Measurements from ENCODE around the gene CDH26.

Gene CDH26

DNA sequence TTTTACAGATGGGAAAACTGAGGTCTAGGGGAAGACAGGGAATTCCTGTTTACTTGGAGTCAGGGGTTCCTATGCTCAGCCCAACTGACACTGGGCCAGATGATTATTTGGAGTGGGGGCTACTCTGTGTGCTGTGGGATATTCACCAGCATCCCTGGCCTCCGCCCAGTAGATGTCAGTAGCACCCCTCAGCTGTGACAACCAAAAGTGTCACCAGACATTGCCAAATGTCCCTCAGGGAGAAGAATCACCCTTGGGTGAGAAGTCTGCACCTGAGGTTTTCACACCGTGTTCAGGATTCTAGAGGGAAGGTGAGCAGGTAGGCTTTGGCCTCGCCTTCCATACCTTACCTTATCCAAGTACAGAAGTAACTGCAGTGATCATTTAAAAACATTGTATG is 27.6 kb downstream of the CDH26 start:
- no peak for DNase-seq (ENCODE audit: low read depth)

DNA sequence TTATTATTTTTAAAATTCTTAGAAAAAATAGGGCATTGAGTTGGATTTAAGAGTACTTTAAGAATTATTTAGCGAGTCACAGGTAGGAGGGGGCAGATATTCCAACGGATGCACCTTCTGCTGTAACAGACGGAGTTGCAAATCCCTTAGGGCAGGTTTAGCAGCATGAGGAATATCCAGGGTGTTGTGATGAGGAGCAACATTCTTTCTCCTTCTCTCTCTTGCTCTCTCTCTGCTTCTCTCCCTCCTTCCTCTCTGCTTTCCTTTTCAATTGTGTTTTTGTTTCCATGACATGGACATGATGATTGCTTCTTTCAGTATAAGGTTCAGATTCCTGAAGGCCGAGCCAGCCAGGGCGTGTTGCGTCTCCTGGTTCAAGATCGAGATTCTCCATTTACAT is 28.9 kb downstream of the CDH26 start:
- DNase-seq (ENCODE audit: low read depth), result no peak

DNA sequence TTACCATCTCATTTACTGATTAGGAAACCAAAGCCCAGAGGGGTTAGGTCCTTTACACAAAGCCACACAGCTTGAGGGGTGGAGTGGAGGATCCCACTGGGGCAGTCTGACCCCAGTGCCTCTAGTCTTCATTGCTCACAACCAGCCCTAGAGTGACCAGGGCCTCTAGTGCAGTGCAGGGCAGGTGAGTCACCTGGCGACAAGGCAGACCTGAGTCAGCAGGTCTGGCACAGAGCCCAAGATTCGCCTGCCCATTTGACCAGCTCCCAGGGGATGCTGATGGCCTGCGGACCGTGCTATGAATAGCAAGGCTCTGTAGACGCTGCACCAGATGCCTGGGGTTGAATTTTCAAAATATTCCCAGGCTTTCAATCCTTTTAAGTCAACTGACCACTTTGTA is 29.9 kb downstream of the CDH26 start:
- no peak for DNase-seq (ENCODE audit: low read depth)

DNA sequence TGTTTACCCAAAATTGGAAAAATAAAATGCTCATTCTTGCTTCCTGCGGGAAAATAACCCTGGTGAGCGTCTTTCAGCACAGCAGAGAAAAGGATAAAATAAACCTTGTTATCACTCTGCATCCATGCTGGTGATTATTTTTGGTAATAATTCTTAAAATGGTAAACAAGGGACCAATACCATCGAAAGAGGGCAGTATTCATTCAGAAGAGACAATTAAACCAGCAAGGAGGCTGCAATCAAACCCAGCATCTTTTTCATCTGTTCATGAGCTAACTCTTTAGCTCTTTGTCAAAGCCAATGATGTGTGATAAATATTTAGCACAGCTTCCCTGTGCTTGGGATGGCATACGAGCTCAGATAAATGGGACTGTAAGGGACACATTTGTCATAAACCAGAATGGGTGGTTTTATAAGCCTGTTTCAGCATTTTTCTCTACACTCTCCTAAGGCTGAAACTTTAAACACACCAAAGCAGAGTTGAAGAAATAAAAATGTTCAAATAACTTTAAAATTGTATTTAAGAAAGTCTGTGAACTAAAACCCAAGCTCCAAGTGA is 34.4 kb downstream of the CDH26 start:
- DNase-seq (ENCODE audit: low read depth), result no peak

DNA sequence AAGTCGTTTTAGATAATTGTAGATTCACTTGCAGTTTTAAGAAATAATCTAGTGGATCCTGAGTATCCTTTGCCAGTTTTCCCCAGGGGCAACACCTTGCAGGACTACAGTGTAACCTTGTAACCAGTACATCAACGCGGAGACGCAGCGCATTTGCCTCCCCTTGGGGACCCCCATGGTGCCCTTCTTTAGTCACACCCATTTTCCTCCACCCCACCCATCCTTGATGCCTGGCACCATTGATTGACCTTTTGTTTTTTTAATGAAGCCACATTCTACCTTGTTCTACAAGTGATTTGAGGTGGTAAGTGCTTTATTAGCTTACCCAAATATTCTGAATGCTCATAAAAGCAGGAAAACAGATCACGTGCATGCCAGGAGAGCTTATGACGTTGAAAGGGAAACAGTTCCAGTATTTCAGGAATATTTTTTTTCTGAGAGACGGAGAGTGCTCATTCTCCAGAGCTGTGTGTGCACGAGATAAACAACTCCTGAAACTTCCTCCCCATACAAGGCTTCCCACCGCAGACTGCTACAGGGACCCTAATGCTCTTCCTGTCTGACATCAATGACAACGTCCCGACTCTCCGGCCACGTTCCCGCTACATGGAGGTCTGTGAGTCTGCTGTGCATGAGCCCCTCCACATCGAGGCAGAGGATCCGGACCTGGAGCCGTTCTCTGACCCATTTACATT is 35.7 kb downstream of the CDH26 start:
- no peak for DNase-seq (ENCODE audit: low read depth)

DNA sequence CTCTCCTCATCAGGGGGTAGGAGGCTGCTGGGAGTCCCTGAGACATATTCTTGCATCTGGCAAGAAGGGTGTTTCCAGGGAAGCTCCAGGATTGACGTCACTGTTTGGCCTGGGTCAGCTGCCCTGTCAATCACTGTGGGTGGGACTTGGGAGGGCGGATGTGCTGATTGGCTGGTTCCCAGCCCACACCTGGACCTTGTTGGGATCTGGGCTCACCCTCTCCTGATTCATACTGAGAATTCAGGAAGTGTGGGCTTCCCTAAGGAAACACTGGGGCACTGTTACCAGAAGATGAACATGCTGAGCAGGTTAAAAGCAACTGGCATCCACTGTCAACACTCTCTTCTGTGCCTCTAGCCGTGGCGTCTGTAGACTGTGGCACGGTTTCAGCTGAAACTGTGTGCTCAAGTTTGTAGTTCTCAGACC is 36.5 kb downstream of the CDH26 start:
- no peak for DNase-seq (ENCODE audit: low read depth)

DNA sequence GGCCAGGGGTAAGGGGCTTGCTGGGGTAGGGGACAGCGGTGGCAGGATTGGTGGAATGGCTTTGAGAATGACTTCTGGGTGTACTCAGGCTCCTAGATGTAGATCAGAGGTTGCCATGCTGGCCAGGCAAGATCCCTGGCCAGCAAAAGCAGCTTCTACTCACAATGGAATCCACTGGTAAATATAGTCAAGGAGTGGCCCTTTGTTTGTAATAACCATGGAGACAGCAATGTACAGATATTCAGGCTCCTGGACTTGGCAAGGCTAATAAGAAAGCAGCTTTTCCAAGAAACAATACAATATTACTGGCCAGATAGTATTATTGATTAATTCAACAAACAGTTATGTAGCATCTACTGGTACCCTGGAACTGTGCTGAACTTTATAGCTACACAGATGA is 37.9 kb downstream of the CDH26 start:
- no peak for DNase-seq (ENCODE audit: low read depth)

DNA sequence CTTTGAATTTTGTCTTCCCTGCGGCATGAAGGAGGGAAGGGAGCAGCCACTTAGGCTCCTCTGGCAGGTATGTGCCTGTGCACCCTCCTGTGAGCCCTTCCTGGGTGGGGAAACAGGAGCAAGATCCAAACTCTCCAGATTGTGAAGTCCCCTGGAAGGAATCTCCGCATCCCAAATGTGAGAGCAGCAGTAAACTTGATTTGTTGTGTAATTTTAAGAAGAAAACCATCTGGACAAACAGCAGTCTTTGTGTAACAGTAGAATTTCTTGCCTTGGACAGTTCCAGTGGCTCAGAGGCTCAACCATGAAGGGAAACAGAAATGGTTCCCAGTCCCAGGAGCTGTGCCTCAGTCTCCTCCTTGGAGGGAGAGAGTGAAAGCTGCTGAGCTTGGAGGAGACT is 39.7 kb downstream of the CDH26 start:
- no peak for DNase-seq (ENCODE audit: low read depth)

DNA sequence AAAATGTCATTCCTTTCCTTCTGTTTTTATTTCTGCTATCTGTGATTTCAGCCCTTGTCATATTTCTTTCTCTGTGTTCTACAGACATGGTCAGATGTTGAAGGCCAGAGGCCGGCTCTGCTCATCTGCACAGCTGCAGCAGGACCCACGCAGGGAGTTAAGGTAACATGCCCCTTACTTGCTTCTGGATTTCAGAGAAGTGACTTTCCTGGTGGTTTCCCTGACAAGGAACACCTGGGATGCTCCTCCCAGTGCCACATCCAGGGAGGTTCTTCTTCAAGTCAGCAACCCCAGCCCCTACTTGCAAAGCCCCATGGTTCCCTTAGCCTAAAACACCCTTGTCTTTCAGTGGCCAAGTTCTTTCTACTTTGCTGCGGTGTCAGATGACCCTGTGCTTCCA is 41.3 kb downstream of the CDH26 start:
- DNase-seq (ENCODE audit: low read depth), result no peak

DNA sequence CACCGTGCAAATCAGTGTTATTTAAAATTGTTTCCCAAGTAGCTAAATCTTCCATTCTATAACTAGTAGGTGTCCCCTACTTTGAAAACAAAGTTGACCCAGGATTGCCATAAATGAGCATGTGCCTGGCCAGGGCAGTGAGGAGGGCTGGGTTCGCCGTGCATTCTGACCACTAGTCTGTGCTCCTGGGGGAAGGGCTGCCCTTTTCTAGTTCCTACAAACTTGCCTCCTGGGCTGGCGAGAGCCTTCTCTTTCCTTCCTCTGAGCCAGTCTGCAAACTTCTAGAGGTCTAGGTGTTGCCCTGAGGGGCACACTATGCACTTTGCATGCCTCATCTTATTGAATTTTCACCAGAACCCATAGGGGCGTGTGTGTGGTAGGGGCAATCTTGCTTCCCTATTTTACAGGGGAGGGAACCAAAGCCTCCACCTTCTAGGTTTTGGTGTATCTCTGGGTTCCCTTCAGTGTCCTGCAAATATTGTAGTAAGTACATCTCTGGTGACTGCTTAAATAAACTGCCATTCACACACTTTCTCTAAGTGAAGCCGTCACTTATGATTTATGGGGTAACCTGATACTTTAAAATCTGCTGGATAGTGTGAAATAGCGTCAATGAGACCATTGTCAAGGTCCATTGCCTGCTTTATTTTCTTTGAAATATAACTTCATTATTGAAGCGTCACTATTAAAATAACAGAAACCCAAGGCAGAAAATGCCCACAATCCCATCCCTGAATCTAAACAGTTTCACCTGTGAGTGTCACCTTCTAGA is 42.2 kb downstream of the CDH26 start:
- no peak for DNase-seq (ENCODE audit: low read depth)

DNA sequence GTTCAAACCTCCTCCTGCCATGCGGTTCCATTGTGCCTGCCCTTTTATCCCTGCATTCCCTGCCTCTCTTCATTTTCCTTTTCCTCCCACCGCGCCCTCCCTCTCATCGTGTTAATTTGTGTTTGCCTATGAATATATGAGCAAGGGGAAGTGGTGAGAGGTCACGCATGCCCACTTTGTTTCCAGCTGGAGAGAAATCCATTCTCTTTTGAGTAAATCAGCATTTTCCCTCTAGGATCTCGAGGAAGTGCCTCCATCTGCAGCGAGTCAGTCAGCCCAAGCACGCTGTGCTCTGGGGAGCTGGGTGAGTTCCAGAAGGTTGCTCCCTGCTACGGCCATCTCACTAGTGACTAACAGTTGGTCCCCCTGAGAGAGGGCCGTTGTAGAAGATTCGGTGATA is 42.9 kb downstream of the CDH26 start:
- DNase-seq (ENCODE audit: low read depth), result no peak

DNA sequence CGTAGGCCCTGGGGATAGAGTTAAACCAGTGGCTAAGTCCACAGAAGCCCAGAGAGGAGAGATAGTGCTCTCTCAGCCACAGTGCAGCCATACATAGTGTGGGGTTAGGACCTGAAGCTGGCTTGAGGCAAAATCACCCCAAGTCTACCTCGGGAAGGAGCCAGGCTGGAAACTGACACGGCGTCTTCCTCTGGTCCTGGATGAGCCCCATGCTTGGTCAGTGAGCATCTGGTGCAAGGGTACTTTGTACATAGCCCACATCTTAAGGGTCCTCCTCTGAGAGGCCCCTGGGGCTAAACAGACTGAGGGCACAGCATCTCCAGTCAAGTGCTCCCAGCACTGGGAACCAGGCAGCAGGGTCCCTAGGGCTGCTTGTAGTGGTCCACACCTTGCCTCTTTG is 45.6 kb downstream of the CDH26 start:
- DNase-seq (ENCODE audit: low read depth), result no peak

DNA sequence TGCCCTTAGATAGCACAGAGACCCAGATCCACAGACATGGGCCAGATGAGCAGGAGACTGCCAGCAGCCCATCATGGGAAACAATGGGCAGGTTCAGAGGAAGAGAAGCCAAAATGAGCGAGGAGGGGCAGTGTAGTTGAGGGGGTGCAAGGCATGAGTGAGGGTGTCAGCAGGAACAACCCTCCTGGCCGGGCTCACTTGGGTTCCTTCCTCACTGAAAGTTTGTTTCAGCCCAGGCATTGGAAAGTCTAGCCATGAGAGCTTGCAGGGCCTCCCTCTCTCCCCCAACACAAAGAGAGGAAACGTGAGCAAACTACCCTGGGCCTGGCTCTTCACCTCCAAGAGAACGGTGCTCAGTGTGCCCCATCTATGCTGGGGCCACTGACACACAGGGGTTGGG is 48.0 kb downstream of the CDH26 start:
- no peak for DNase-seq (ENCODE audit: low read depth)

DNA sequence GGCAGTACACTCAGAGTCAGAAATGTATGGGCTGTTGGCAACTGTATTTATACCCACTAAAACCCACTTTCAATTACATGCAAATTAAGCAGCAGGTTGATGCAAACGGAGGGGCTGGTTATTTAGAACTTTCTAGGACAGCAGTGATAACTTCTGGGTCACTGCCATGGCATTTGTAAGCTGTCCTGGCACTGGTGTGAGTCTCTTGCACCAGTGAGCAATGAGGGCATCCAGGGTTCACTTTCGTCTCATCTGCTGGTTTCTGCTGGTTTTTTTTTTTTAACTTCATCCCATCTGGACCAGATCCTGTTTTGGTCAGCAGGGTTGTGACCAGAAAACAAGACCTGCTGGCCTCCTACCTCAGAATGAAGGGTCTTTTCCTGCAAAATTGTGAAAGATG is 49.2 kb downstream of the CDH26 start:
- no peak for DNase-seq (ENCODE audit: low read depth)

DNA sequence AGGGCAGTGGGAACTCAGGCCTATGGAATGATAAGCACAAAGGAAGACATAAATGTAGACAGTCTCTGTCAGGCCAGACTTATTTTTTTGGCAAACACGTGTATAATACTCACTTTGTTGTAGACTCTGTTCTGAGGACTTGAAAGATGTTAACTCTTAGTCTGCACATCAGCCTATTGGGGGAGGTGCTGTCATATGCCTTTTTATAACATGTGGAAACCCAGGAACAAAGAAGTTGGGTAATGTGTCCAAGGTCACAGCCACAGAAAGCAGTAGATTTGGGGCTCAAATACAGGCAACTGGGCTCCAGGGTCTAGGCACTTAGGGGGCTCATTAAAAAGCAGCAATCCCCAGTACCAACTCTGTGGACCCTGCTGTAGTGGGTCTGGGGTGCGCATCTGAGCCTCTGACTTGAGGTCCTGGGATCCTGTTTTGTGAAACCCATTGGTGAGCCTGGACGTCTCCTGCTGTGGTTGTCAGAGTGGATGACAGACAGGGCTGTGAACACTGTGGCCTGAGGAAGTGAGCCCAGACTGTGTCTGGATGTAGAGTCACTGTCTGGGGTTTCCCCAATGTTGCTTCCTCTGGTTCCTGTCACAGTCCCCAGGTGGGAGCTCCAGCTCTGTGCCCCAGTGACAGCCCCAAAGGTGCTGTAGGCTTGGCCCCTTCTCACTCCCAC is 50.0 kb downstream of the CDH26 start:
- no peak for DNase-seq (ENCODE audit: low read depth)

DNA sequence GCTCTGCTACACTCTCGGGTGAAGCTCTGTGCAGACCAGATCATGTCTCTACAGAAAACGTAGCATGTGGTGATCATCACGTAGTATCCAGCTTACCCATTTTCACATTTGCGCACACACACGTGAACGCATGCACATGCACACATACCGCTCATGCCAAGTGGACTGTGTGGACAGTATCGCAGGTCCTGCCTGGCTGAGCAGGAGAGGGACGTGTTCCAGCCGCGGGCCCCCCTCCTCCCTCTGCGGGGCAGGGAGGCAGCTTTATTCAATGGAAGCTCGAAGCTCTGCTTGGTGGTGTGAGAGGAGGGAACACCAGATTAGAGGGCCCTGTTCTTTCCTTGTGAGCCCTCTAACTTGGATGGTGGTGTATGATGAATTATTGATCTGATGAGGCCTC is 51.1 kb downstream of the CDH26 start:
- DNase-seq (ENCODE audit: low read depth), result no peak

DNA sequence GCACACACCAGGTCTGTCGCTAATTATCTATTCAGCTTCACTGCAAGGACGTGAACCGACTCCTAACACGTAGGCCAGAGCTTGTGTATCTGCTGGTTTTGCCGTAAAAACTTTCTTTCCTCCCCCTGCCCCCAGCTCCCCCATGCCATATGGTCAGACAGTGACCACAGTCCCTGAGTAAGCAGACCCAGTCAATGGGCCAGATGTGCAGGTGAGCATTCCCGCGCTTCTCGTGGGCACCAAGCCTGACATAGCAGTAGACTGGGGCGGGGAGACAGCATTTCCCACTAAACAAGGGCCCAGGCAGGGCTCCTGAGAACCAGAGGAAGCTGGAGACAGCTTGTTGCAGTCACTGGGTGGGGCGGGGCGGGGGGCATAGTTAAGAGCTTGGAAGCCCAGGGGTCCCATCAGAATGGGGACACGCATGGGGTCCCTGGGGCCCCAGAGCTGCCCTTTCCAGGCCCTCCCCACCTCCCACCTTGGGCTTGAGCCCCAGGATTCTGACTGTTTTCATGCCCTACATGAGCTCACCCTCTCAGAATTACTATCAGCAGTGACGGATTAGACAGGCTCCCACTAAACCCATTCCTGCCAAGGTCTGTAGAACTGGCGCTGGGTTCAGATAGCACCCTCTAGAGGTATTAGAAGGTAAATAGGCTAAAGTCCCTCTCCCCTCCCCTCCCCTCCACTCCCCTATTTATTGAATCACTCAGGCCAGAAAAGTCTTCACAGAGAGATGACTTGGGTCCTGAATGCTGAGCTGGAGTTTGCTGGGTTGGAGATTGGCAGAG is 51.8 kb downstream of the CDH26 start:
- no peak for DNase-seq (ENCODE audit: low read depth)

DNA sequence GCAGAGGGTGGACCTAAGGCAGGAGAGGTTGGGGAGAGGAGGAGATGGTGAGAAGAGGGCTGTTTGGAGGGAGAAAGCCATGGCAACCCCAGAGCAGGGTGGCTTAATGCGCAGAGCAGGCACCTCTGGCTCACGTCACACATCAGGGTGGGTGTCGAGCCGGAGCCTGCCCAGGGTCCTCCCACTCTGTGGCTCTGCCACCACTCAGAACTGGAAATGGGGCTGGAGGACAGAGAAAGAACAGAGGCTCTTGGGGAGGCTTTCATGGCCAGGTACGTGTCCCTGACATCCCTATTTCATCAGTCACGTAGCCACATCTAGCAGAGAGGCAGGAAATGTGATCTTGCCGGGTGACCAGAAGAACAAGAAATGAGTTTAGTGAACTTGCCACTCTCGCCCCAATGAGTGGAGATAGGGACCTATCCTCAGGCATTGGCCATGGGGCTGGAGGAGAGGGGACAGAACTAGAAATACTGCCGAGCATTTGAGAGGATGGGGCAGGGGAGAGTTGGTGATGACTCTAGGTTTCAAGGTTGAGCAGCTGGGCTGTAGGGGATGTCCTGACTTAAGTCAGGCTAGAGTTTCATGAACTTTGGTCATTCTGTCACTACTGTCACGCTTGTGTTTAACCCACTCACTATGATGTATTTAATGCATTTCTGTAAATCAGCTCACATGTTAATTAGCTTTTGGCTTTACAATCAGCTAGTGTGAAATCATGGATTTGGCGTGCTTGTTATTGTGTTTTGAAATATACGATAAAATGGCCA is 52.7 kb downstream of the CDH26 start:
- no peak for DNase-seq (ENCODE audit: low read depth)

DNA sequence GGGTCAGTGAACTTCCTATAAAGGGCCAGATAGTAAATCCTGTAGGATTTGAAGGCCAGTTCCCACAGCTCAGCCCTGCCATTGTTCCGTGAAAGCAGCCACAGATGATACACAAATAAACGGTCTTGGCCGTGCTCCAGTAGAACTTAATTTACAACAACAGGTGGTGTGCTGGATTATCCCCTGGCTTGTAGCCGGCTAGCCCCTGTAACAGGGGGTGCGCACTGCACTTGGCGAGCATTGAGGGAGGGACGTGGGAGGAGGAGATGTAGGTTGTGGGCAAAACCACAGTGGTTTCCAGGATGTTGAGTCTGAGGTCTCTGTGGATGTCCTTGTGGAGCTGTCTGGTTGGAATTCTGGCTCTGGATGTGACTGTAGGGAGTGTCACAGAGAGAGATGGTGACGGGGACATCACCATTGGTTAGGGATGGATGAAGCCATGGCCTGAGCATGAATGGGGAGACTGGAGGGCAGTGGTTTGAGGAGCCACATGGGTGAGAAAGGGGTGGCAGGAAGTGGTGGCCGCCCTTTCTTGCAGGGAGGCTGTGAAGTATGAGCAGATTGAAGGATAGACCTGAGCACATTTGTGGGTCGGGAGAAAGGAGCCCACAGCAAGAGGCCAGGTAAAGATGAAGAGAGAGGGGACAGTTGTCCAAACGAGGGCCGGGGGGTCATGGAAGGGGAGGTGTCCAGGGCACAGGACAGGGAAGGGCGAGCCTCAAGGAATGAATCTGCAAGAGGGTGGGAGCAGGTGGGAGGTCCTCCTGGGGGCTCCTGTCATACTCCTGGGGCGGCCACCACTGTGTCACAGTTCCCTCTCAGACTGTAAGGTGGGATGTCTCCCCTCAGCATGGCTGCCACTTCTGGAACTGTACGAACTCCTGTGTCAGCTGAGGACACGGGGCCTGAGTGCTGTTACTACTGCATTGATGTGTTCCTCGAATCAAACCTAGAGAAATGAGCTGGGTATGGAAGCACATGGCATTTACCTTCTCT is 53.6 kb downstream of the CDH26 start:
- DNase-seq (ENCODE audit: low read depth), result no peak
